Fibroblast of lung (primary cell): ENCODE measurements around the gene PICALM. TPM values are rescaled to one million over a fixed set of nuclear protein-coding genes. Genes with fewer than 3 reads are reported as not detected.

Experiments
- DNase-seq, 2 donors: peaks; one replicate each; pipeline versions ENCODE4 v3.0.0 to v3.0.0-alpha.2; 2010; ENCODE audit warnings: low read depth in 2 of 2
- H2AFZ ChIP-seq: 2 replicates; pipeline ENCODE4 v1.5.1; 2012; ENCODE audit warnings: low read length, control low read depth, inconsistent platforms
- H3K27ac ChIP-seq: 2 replicates; pipeline ENCODE4 v1.5.1; 2011; ENCODE audit warnings: low read length, control low read depth; ENCODE audit not compliant: insufficient read depth
- H3K27me3 ChIP-seq: 2 replicates; pipeline ENCODE4 v1.5.1; 2011; ENCODE audit warnings: mild to moderate bottlenecking, low read length; ENCODE audit not compliant: control insufficient read depth, insufficient read depth
- H3K36me3 ChIP-seq: 2 replicates; pipeline ENCODE4 v1.5.1; 2011; ENCODE audit warnings: low read length; ENCODE audit not compliant: control insufficient read depth, insufficient read depth
- H3K4me1 ChIP-seq: 2 replicates; pipeline ENCODE4 v1.5.1; 2011; ENCODE audit warnings: low read length; ENCODE audit not compliant: control insufficient read depth, insufficient read depth; ENCODE audit errors: extremely low read depth
- H3K4me2 ChIP-seq: 2 replicates; pipeline ENCODE4 v1.5.1; 2011; ENCODE audit warnings: low read length, control low read depth; ENCODE audit not compliant: insufficient read depth; ENCODE audit errors: extremely low read depth
- H3K4me3 ChIP-seq, 4 experiments: fragments of 200-600 bp in 1 of 4; sonication (generic) in 1 of 4; replicated peaks in 1 of 4; 2 replicates each; pipeline ENCODE4 v1.5.1; 2011 to 2016; ENCODE audit warnings: low read length in 4 of 4, low read depth in 3 of 4, mild to moderate bottlenecking in 3 of 4, control low read depth in 2 of 4, inconsistent platforms in 1 of 4, mixed read lengths in 1 of 4; ENCODE audit not compliant: insufficient read depth in 1 of 4; ENCODE audit errors: control extremely low read depth in 1 of 4
- H3K79me2 ChIP-seq: 2 replicates; pipeline ENCODE4 v1.5.1; 2012; ENCODE audit warnings: mild to moderate bottlenecking, low read length, inconsistent platforms; ENCODE audit not compliant: control insufficient read depth, insufficient read depth
- H3K9ac ChIP-seq: 2 replicates; pipeline ENCODE4 v1.5.1; 2011; ENCODE audit warnings: mild to moderate bottlenecking, low read length, control low read depth; ENCODE audit not compliant: insufficient read depth
- H3K9me3 ChIP-seq: 2 replicates; pipeline ENCODE4 v1.5.1; 2012; ENCODE audit warnings: low read depth, low read length; ENCODE audit not compliant: control insufficient read depth, insufficient read depth
- H4K20me1 ChIP-seq: 2 replicates; pipeline ENCODE4 v1.5.1; 2011; ENCODE audit warnings: low read length; ENCODE audit not compliant: control insufficient read depth, insufficient read depth; ENCODE audit errors: extremely low read depth
- CTCF ChIP-seq, 2 donors: IDR thresholded peaks in 1 of 2; conservative IDR thresholded peaks in 1 of 2; 1 replicate in 1 of 2; 2 replicates in 1 of 2; pipeline ENCODE4 v1.5.1; 2011 to 2012; ENCODE audit warnings: low read length in 2 of 2, control low read depth in 1 of 2, inconsistent platforms in 1 of 2, low read depth in 1 of 2, mild to moderate bottlenecking in 1 of 2
- EZH2 ChIP-seq: IDR thresholded peaks from 2 replicates; pipeline ENCODE4 v1.5.1; 2012; ENCODE audit warnings: low read length, control low read depth, mild to moderate bottlenecking; ENCODE audit errors: missing control alignments
- polyA plus RNA-seq, 2 donors: library from polyadenylated mRNA; depleted of rRNA in 1 of 2; stranded (reverse) in 1 of 2; unstranded in 1 of 2; fragments of >200 nt; gene quantifications; 2 replicates each; pipeline ENCODE4 v1.2.1, GENCODE V29; 2011 to 2012; ENCODE audit warnings: missing spikeins in 1 of 2
- total RNA-seq: library from RNA; depleted of rRNA; stranded (reverse); fragments of >200 nt; gene quantifications from 2 replicates; pipeline ENCODE4 v1.2.1, GENCODE V29; 2014

Gene PICALM
- total and polyA plus RNA-seq, 2 donors (not counting 1 experiment from before 2014, with no cell fraction given) = 291 to 322 TPM

DNA sequence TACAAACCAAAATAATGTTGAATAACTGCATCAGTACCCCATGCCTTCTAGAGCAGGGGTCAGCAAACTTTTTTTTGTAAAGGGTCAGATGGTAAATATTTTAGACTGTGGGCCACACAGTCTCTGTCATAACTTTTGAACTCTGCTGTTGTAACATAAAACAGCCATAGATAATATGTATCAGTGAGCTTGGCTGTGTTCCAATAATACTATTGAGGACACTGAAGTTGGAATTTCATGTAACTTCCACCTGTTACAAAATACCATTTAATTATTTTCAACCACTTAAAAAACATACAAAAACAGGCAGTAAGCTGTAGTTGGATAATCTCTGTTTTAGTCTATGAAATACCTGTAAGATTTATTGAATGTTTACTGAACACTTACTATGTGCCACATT lies 55.2 kb downstream of the PICALM start:
- Histone ChIP-seq H3K27ac (no peak overlapping the region), H3K4me2 (no peak overlapping the region), H3K4me3 (no peak overlapping the region), H3K4me1 (no peaks in the 10 kb centered on the region), H2AFZ (no peak overlapping the region), H3K79me2 (peaks cover 12% of the 10 kb centered on the region), H3K9ac (no peak overlapping the region), H3K9me3 (no peaks in the 10 kb centered on the region), H4K20me1 (no peaks in the 10 kb centered on the region), H3K27me3 (no peaks in the 10 kb centered on the region), H3K36me3 (peaks cover 10% of the 10 kb centered on the region)
- TF ChIP-seq EZH2 (no peak), CTCF (conservative IDR thresholded peaks at IDR 0.05 in 1 of 2, IDR thresholded peaks at IDR 0.05 in 1 of 2; ENCODE audit: low read depth in 1 of 2, low read length in 2 of 2) (no peak)
- DNase-seq = no peak

- Histone ChIP-seq H3K27ac (no peak overlapping the region), H2AFZ (no peak overlapping the region), H3K4me3 (no peak overlapping the region), H3K4me2 (no peak overlapping the region), H3K9me3 (no peaks in the 10 kb centered on the region), H3K4me1 (no peaks in the 10 kb centered on the region), H3K79me2 (peaks cover 7% of the 10 kb centered on the region), H3K27me3 (no peaks in the 10 kb centered on the region), H3K9ac (no peak overlapping the region), H4K20me1 (peaks cover 1% of the 10 kb centered on the region), H3K36me3 (peaks cover 13% of the 10 kb centered on the region)
- no peak for DNase-seq
- TF ChIP-seq CTCF (conservative IDR thresholded peaks at IDR 0.05 in 1 of 2, IDR thresholded peaks at IDR 0.05 in 1 of 2; ENCODE audit: low read depth in 1 of 2, low read length in 2 of 2) (no peak), EZH2 (no peak)
Measured at GRCh38 chr11:86011175-86011574, 57.7 kb downstream of the PICALM start.

GRCh38 chr11:86003654-86004053 lies 65.2 kb downstream of the PICALM start:
- H3K9me3 ChIP-seq = no peaks in the 10 kb centered on the region
- no peak overlapping the region for H3K4me3 ChIP-seq
- H3K4me2 ChIP-seq = no peak overlapping the region
- H3K4me1 ChIP-seq = no peaks in the 10 kb centered on the region
- H3K79me2 ChIP-seq = no peaks in the 10 kb centered on the region
- no peaks in the 10 kb centered on the region for H3K27me3 ChIP-seq
- peaks cover 1% of the 10 kb centered on the region for H4K20me1 ChIP-seq
- no peak overlapping the region for H3K27ac ChIP-seq
- TF ChIP-seq EZH2 (no peak), CTCF (conservative IDR thresholded peaks at IDR 0.05 in 1 of 2, IDR thresholded peaks at IDR 0.05 in 1 of 2; ENCODE audit: low read depth in 1 of 2, low read length in 2 of 2) (no peak)
- H3K9ac ChIP-seq = no peak overlapping the region
- H3K36me3 ChIP-seq = peaks cover 13% of the 10 kb centered on the region
- DNase-seq = no peak
- no peak overlapping the region for H2AFZ ChIP-seq
